GM12878 (cell line): ENCODE results near the gene CDC42SE2. TPM values are rescaled to one million over a fixed set of nuclear protein-coding genes. Genes with fewer than 3 reads are reported as not detected.

Source experiments
- BMI1 ChIP-seq: fragments of 450-650 bp; IDR thresholded peaks from 2 replicates; pipeline ENCODE4 v1.6.1; 2016; ENCODE audit warnings: mild to moderate bottlenecking, moderate library complexity, borderline replicate concordance
- BRCA1 ChIP-seq: IDR thresholded peaks from 2 replicates; pipeline ENCODE4 v1.6.1; 2011; ENCODE audit warnings: low read depth, low read length, improper control_type of control experiment
- EED ChIP-seq: sonication (generic); IDR thresholded peaks from 2 replicates; pipeline ENCODE4 v1.6.1; 2016; ENCODE audit warnings: antibody characterized with exemption, low read depth
- MXI1 ChIP-seq: fragments of 150-350 bp; IDR thresholded peaks from 2 replicates; pipeline ENCODE4 v1.6.1; 2011; ENCODE audit warnings: low read depth, mild to moderate bottlenecking, inconsistent platforms, low read length, improper control_type of control experiment
- NFYB ChIP-seq: IDR thresholded peaks from 2 replicates; pipeline ENCODE4 v1.6.1; 2011; ENCODE audit warnings: low read depth, mild to moderate bottlenecking, low read length, improper control_type of control experiment, moderate library complexity; ENCODE audit not compliant: insufficient read depth
- PRDM15 ChIP-seq: fragments of 450-650 bp; formaldehyde crosslinking; IDR thresholded peaks from 2 replicates; pipeline ENCODE4 v1.4.0; 2020; ENCODE audit warnings: mild to moderate bottlenecking, moderate library complexity
- SMARCA5 ChIP-seq: fragments of 450-650 bp; IDR thresholded peaks from 2 replicates; pipeline ENCODE4 v1.6.1; 2017; ENCODE audit warnings: mild to moderate bottlenecking
- ZBTB33 ChIP-seq: fragments of 450-650 bp; IDR thresholded peaks from 2 replicates; pipeline ENCODE4 v1.6.1; 2017; ENCODE audit warnings: mild to moderate bottlenecking
- polyA plus RNA-seq, 11 experiments: library from polyadenylated mRNA; depleted of rRNA in 4 of 11; unstranded in 6 of 11; stranded (reverse) in 5 of 11; fragments of >200 nt; fragmentation: Nextera tagmentation in 4 of 11; fragmentation: Illumina TruSeq in 1 of 11; extraction: Ambion mirVana in 4 of 11; extraction: Trizol in 1 of 11; gene quantifications; 1 replicate in 1 of 11; 2 replicates in 10 of 11; pipeline versions ENCODE4 v1.2.1 to v1.2.3, GENCODE V29; 2011 to 2016; ENCODE audit warnings: inconsistent platforms in 2 of 11, missing spikeins in 2 of 11, low read depth in 1 of 11
- total RNA-seq, 4 experiments: library from RNA; depleted of rRNA in 3 of 4; stranded (reverse); fragments of >200 nt in 3 of 4; fragmentation: Illumina TruSeq in 1 of 4; extraction: Trizol in 1 of 4; gene quantifications; 2 replicates each; pipeline versions ENCODE4 v1.2.1 to v1.2.3, GENCODE V29; 2013 to 2021
- TF ChIP-seq, protein P1 (sequence below): fragments of 450-650 bp; IDR thresholded peaks from 2 replicates; pipeline ENCODE4 v1.6.1; 2018; ENCODE audit warnings: mild to moderate bottlenecking, low read depth, moderate library complexity; ENCODE audit not compliant: partially characterized antibody
- TF ChIP-seq, protein P2 (sequence below), 3 experiments: IDR thresholded peaks in 2 of 3; conservative IDR thresholded peaks in 1 of 3; 2 replicates each; pipeline ENCODE4 v1.5.1; 2011; ENCODE audit warnings: low read depth in 3 of 3, low read length in 3 of 3, mild to moderate bottlenecking in 3 of 3, control low read depth in 2 of 3, moderate library complexity in 2 of 3, inconsistent platforms in 1 of 3, mixed read lengths in 1 of 3; ENCODE audit not compliant: control insufficient read depth in 2 of 3, insufficient read depth in 1 of 3; ENCODE audit errors: extremely low read depth in 1 of 3
- TF ChIP-seq, protein P3 (sequence below): fragments of 450-650 bp; IDR thresholded peaks from 2 replicates; pipeline ENCODE4 v1.6.1; 2017; ENCODE audit warnings: mild to moderate bottlenecking, moderate library complexity

The CDC42SE2 gene
- total and polyA plus RNA-seq, 10 of the 15 experiments (the other 5 are each of a cell fraction or from before 2014, with no cell fraction given), result 57.0 to 148 (median 80.3) TPM

DNA sequence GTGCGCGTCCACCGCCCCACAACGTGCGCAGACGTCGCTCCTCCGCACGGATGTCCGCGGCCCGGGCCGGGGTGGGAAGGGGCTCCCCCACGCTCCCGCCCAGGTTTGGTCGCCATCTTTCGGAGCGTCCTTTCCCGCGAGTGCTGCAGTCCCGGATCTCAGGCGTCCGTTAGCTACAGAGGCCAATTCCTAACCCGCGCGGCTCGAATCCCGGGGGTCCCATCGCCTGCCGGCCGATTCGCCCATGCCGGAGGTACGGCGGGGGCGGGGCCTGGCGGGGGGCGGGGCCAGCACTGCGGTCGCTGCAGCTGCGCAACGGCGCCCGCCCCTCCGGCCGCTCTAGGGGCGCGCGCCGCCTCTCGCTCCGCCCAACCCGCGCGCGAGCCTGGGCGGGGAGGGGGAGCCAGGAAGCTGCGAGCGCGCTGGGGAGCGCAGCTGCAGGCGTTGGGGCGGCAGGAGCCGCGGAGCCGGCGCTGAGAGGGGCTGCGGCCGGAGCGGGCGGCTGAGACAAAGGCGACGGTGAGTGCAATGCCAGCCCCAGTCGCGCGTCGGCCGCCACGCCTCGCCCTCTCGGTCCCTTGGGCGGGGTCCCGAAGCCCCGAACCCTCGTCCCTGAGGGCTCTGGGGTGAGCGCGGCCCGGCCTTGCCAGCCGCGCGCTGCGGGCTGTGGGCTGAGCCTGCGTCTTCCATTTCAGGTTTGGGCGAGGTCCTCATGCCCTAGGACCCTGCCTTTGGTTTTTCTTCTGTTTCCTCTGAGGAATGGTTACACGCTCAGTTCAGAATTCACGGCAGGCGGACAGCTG lies at the start of gene CDC42SE2 (continued):
- TF ChIP-seq, protein P1, sequence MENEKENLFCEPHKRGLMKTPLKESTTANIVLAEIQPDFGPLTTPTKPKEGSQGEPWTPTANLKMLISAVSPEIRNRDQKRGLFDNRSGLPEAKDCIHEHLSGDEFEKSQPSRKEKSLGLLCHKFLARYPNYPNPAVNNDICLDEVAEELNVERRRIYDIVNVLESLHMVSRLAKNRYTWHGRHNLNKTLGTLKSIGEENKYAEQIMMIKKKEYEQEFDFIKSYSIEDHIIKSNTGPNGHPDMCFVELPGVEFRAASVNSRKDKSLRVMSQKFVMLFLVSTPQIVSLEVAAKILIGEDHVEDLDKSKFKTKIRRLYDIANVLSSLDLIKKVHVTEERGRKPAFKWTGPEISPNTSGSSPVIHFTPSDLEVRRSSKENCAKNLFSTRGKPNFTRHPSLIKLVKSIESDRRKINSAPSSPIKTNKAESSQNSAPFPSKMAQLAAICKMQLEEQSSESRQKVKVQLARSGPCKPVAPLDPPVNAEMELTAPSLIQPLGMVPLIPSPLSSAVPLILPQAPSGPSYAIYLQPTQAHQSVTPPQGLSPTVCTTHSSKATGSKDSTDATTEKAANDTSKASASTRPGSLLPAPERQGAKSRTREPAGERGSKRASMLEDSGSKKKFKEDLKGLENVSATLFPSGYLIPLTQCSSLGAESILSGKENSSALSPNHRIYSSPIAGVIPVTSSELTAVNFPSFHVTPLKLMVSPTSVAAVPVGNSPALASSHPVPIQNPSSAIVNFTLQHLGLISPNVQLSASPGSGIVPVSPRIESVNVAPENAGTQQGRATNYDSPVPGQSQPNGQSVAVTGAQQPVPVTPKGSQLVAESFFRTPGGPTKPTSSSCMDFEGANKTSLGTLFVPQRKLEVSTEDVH, result no peak
- TF ChIP-seq PRDM15, result no peak
- TF ChIP-seq BRCA1, result no peak
- TF ChIP-seq, protein P2, sequence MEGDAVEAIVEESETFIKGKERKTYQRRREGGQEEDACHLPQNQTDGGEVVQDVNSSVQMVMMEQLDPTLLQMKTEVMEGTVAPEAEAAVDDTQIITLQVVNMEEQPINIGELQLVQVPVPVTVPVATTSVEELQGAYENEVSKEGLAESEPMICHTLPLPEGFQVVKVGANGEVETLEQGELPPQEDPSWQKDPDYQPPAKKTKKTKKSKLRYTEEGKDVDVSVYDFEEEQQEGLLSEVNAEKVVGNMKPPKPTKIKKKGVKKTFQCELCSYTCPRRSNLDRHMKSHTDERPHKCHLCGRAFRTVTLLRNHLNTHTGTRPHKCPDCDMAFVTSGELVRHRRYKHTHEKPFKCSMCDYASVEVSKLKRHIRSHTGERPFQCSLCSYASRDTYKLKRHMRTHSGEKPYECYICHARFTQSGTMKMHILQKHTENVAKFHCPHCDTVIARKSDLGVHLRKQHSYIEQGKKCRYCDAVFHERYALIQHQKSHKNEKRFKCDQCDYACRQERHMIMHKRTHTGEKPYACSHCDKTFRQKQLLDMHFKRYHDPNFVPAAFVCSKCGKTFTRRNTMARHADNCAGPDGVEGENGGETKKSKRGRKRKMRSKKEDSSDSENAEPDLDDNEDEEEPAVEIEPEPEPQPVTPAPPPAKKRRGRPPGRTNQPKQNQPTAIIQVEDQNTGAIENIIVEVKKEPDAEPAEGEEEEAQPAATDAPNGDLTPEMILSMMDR (IDR thresholded peaks at IDR 0.05 in 2 of 3, conservative IDR thresholded peaks at IDR 0.05 in 1 of 3; ENCODE audit: control insufficient read depth in 2 of 3, extremely low read depth in 1 of 3, insufficient read depth in 1 of 3, low read depth in 3 of 3, low read length in 3 of 3), result no peak
- no peak for TF ChIP-seq NFYB
- peak; percentile 70; the same call in 1 of the 2 replicates for TF ChIP-seq SMARCA5
- TF ChIP-seq, protein P3, sequence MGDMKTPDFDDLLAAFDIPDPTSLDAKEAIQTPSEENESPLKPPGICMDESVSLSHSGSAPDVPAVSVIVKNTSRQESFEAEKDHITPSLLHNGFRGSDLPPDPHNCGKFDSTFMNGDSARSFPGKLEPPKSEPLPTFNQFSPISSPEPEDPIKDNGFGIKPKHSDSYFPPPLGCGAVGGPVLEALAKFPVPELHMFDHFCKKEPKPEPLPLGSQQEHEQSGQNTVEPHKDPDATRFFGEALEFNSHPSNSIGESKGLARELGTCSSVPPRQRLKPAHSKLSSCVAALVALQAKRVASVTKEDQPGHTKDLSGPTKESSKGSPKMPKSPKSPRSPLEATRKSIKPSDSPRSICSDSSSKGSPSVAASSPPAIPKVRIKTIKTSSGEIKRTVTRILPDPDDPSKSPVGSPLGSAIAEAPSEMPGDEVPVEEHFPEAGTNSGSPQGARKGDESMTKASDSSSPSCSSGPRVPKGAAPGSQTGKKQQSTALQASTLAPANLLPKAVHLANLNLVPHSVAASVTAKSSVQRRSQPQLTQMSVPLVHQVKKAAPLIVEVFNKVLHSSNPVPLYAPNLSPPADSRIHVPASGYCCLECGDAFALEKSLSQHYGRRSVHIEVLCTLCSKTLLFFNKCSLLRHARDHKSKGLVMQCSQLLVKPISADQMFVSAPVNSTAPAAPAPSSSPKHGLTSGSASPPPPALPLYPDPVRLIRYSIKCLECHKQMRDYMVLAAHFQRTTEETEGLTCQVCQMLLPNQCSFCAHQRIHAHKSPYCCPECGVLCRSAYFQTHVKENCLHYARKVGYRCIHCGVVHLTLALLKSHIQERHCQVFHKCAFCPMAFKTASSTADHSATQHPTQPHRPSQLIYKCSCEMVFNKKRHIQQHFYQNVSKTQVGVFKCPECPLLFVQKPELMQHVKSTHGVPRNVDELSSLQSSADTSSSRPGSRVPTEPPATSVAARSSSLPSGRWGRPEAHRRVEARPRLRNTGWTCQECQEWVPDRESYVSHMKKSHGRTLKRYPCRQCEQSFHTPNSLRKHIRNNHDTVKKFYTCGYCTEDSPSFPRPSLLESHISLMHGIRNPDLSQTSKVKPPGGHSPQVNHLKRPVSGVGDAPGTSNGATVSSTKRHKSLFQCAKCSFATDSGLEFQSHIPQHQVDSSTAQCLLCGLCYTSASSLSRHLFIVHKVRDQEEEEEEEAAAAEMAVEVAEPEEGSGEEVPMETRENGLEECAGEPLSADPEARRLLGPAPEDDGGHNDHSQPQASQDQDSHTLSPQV, result no peak
- no peak for TF ChIP-seq ZBTB33
- no peak; the same call in 1 of the 2 replicates for TF ChIP-seq MXI1
- TF ChIP-seq BMI1, result no peak
- TF ChIP-seq EED, result no peak
